HUES6 (cell line): Measurements from ENCODE around the gene ZNF532.
A peak's percentile ranks its signal among the peaks of the same experiment; 100 is the strongest.

Experiments
- H3K27ac ChIP-seq: 2 replicates; pipeline ENCODE4 v1.7.0; 2013; ENCODE audit warnings: low read depth, mild to moderate bottlenecking, low read length, inconsistent platforms
- H3K27me3 ChIP-seq: 2 replicates; pipeline ENCODE4 v1.6.1; 2013; ENCODE audit warnings: low read length; ENCODE audit not compliant: control insufficient read depth, insufficient read depth
- H3K36me3 ChIP-seq: 2 replicates; pipeline ENCODE4 v1.6.1; 2013; ENCODE audit warnings: low read length; ENCODE audit not compliant: control insufficient read depth, insufficient read depth
- H3K4me1 ChIP-seq: 2 replicates; pipeline ENCODE4 v1.6.1; 2013; ENCODE audit warnings: low read length; ENCODE audit not compliant: control insufficient read depth, insufficient read depth
- H3K4me3 ChIP-seq: 2 replicates; pipeline ENCODE4 v1.5.1; 2013; ENCODE audit warnings: low read depth, low read length
- H3K9ac ChIP-seq: one replicate; pipeline ENCODE4 v1.6.1; 2013; ENCODE audit warnings: mild to moderate bottlenecking, low read length
- H3K9me3 ChIP-seq: 2 replicates; pipeline ENCODE4 v1.6.1; 2013; ENCODE audit warnings: low read depth, low read length; ENCODE audit not compliant: control insufficient read depth, insufficient read depth

ZNF532 gene

GRCh38 chr18:58996131-58996641 lies 131.5 kb downstream of the ZNF532 start:
- Histone ChIP-seq H3K27me3 (no peaks in the 10 kb centered on the region), H3K4me3 (no peak overlapping the region), H3K4me1 (no peaks in the 10 kb centered on the region), H3K27ac (no peak overlapping the region), H3K9me3 (no peaks in the 10 kb centered on the region), H3K9ac (no peak overlapping the region), H3K36me3 (no peaks in the 10 kb centered on the region)

- Histone ChIP-seq H3K4me1 (no peaks in the 10 kb centered on the region), H3K27me3 (no peaks in the 10 kb centered on the region), H3K9ac (no peak overlapping the region), H3K4me3 (no peak overlapping the region), H3K36me3 (no peaks in the 10 kb centered on the region), H3K9me3 (no peaks in the 10 kb centered on the region), H3K27ac (no peak overlapping the region)
Measured at GRCh38 chr18:58996696-58997095, 132.0 kb downstream of the ZNF532 start.

GRCh38 chr18:58997811-58998337 lies 133.2 kb downstream of the ZNF532 start:
- Histone ChIP-seq H3K4me1 (no peaks in the 10 kb centered on the region), H3K27me3 (no peaks in the 10 kb centered on the region), H3K27ac (no peak overlapping the region), H3K9me3 (no peaks in the 10 kb centered on the region), H3K9ac (no peak overlapping the region), H3K36me3 (no peaks in the 10 kb centered on the region), H3K4me3 (no peak overlapping the region)

GRCh38 chr18:58998401-58999203 lies 133.9 kb downstream of the ZNF532 start:
- Histone ChIP-seq H3K4me3 (no peak overlapping the region), H3K36me3 (no peaks in the 10 kb centered on the region), H3K27me3 (no peaks in the 10 kb centered on the region), H3K27ac (no peak overlapping the region), H3K9ac (no peak overlapping the region), H3K4me1 (no peaks in the 10 kb centered on the region), H3K9me3 (no peaks in the 10 kb centered on the region)

- H3K4me1 ChIP-seq = peaks cover 13% of the 10 kb centered on the region; the same call in 1 of the 2 replicates
- no peak overlapping the region for H3K4me3 ChIP-seq
- no peaks in the 10 kb centered on the region for H3K27me3 ChIP-seq
- no peaks in the 10 kb centered on the region for H3K9me3 ChIP-seq
- no peaks in the 10 kb centered on the region for H3K36me3 ChIP-seq
- no peak overlapping the region for H3K27ac ChIP-seq
- no peak overlapping the region for H3K9ac ChIP-seq
Measured at GRCh38 chr18:59001166-59001565, 136.5 kb downstream of the ZNF532 start.

GRCh38 chr18:59001721-59002120 lies 137.0 kb downstream of the ZNF532 start:
- Histone ChIP-seq H3K4me3 (no peak overlapping the region), H3K4me1 (peaks cover 13% of the 10 kb centered on the region; the same call in 1 of the 2 replicates), H3K36me3 (no peaks in the 10 kb centered on the region), H3K9ac (no peak overlapping the region), H3K27me3 (no peaks in the 10 kb centered on the region), H3K9me3 (peaks cover 5% of the 10 kb centered on the region; the same call in 1 of the 2 replicates), H3K27ac (no peak overlapping the region)

GRCh38 chr18:59002974-59003594 lies 138.4 kb downstream of the ZNF532 start:
- Histone ChIP-seq H3K27me3 (no peaks in the 10 kb centered on the region), H3K36me3 (no peaks in the 10 kb centered on the region), H3K27ac (no peak overlapping the region), H3K9me3 (peaks cover 7% of the 10 kb centered on the region; the same call in 1 of the 2 replicates), H3K4me1 (peaks cover 15% of the 10 kb centered on the region), H3K9ac (no peak overlapping the region), H3K4me3 (no peak overlapping the region)

GRCh38 chr18:59005262-59005661 lies 140.6 kb downstream of the ZNF532 start:
- H3K4me1 ChIP-seq = peaks cover 18% of the 10 kb centered on the region
- peak overlapping the region; percentile 27 for H3K9ac ChIP-seq
- H3K9me3 ChIP-seq = peaks cover 7% of the 10 kb centered on the region; the same call in 1 of the 2 replicates
- H3K27ac ChIP-seq = peak overlapping the region; percentile 10; the same call in 1 of the 2 replicates
- no peaks in the 10 kb centered on the region for H3K27me3 ChIP-seq
- no peaks in the 10 kb centered on the region for H3K36me3 ChIP-seq
- H3K4me3 ChIP-seq = no peak overlapping the region

- H3K27ac ChIP-seq = no peak overlapping the region
- H3K4me1 ChIP-seq = peaks cover 18% of the 10 kb centered on the region
- H3K9me3 ChIP-seq = peaks cover 7% of the 10 kb centered on the region; the same call in 1 of the 2 replicates
- no peaks in the 10 kb centered on the region for H3K27me3 ChIP-seq
- H3K4me3 ChIP-seq = no peak overlapping the region
- no peak overlapping the region for H3K9ac ChIP-seq
- H3K36me3 ChIP-seq = no peaks in the 10 kb centered on the region
Measured at GRCh38 chr18:59006461-59007067, 141.9 kb downstream of the ZNF532 start.

GRCh38 chr18:59008302-59008974 lies 143.8 kb downstream of the ZNF532 start:
- peak overlapping the region; percentile 28 for H3K9ac ChIP-seq
- peak overlapping the region; percentile 4; the same call in 1 of the 2 replicates for H3K27ac ChIP-seq
- H3K4me3 ChIP-seq = peak overlapping the region; percentile 6
- H3K27me3 ChIP-seq = no peaks in the 10 kb centered on the region
- peaks cover 22% of the 10 kb centered on the region for H3K4me1 ChIP-seq
- H3K9me3 ChIP-seq = peaks cover 7% of the 10 kb centered on the region; the same call in 1 of the 2 replicates
- no peaks in the 10 kb centered on the region for H3K36me3 ChIP-seq
